ENCODE measurements around the gene TNRC6A. TPM values are rescaled to one million over a fixed set of nuclear protein-coding genes. Genes with fewer than 3 reads are reported as not detected.

The TNRC6A gene
- total RNA-seq, 1 donor from 2014 or later, result 17.5 TPM

DNA sequence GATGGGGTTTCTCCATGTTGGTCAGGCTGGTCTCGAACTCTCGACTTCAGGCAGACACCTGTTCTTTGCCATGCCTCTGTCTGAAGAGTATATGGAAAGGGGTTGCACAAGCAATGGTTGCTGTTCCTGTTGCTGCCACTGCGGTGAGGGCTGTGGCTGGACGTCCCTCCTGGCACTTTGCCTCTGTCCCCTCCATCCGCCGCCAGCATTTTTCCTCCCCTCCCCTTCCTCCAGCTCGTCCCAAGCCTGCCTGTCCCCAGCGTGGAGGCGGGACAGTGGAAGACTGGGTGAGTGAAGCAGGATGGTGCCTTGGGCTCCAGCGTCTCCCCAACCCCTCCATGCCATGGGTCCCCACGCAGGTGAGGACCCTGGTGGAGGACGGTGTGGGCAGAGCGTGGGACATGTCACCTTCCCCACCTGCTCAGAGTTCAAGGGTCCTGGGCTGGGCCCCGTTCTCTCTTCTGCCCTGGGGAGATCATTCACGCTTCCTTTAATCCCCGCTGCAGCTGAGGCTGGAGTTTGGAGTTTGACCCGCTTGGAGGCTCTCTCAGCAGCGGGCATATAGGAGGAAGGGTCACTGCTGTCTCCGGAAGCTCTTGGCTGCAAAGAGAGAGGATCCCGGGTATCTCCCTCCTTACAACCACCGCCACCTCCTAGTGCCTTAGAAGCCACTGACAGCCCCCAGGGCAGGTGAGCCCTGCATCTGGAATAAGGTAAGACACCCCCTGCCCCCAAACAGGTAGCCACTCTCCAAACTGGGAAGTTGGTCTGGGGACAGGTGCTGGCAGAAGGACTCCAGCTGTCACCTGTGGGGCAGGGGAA, 116.5 kb downstream of the TNRC6A start, which contains the start of gene SLC5A11:
TSS of gene SLC5A11 (plus strand) at position 238 of the 822 bp plus-strand sequence. CDS start 12,681 bp downstream, outside the sequence.
- no peaks in the 10 kb centered on the region for H3K27me3 ChIP-seq (ENCODE audit: control insufficient read depth, insufficient read depth, low read length)
- no peaks in the 10 kb centered on the region for H3K36me3 ChIP-seq (ENCODE audit: control insufficient read depth, insufficient read depth, low read length)
- TF ChIP-seq, protein P1, sequence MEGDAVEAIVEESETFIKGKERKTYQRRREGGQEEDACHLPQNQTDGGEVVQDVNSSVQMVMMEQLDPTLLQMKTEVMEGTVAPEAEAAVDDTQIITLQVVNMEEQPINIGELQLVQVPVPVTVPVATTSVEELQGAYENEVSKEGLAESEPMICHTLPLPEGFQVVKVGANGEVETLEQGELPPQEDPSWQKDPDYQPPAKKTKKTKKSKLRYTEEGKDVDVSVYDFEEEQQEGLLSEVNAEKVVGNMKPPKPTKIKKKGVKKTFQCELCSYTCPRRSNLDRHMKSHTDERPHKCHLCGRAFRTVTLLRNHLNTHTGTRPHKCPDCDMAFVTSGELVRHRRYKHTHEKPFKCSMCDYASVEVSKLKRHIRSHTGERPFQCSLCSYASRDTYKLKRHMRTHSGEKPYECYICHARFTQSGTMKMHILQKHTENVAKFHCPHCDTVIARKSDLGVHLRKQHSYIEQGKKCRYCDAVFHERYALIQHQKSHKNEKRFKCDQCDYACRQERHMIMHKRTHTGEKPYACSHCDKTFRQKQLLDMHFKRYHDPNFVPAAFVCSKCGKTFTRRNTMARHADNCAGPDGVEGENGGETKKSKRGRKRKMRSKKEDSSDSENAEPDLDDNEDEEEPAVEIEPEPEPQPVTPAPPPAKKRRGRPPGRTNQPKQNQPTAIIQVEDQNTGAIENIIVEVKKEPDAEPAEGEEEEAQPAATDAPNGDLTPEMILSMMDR (IDR thresholded peaks at IDR 0.05; ENCODE audit: insufficient read depth, low read length, poor library complexity, severe bottlenecking), result no peak
- H3K4me3 ChIP-seq (ENCODE audit: low read depth, low read length), result no peak within 1 kb of the TSS
- no peak for DNase-seq (ENCODE audit: low read depth)

- no peaks in the 10 kb centered on the region for H3K36me3 ChIP-seq (ENCODE audit: control insufficient read depth, insufficient read depth, low read length)
- no peak for DNase-seq (ENCODE audit: low read depth)
- H3K4me3 ChIP-seq (ENCODE audit: low read depth, low read length), result no peak overlapping the region
- TF ChIP-seq, protein P1 (IDR thresholded peaks at IDR 0.05; ENCODE audit: insufficient read depth, low read length, poor library complexity, severe bottlenecking), result no peak
- no peaks in the 10 kb centered on the region for H3K27me3 ChIP-seq (ENCODE audit: control insufficient read depth, insufficient read depth, low read length)
Observed at GRCh38 chr16:24846548-24847357, 117.3 kb downstream of the TNRC6A start.

DNA sequence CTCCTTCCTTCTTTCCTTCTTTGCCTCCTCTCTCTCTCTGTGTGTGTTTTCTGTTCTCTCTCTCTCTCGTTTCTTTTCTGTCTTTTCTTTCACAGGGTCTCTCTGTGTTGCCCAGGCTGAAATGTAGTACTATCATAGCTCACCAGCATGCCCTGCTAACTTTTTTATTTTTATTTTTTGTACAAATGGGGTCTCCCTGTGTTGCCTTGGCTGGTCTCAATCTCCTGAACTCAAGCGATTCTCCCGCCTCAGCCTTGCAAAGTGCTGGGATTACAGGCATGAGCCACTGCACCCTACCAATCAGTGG, 117.9 kb downstream of the TNRC6A start:
- no peak for DNase-seq (ENCODE audit: low read depth)
- Histone ChIP-seq H3K36me3 (ENCODE audit: control insufficient read depth, insufficient read depth, low read length) (no peaks in the 10 kb centered on the region), H3K4me3 (ENCODE audit: low read depth, low read length) (no peak overlapping the region), H3K27me3 (ENCODE audit: control insufficient read depth, insufficient read depth, low read length) (no peaks in the 10 kb centered on the region)
- TF ChIP-seq, protein P1 (IDR thresholded peaks at IDR 0.05; ENCODE audit: insufficient read depth, low read length, poor library complexity, severe bottlenecking), result no peak

GRCh38 chr16:24848065-24848464, 118.6 kb downstream of the TNRC6A start:
- TF ChIP-seq, protein P1 (IDR thresholded peaks at IDR 0.05; ENCODE audit: insufficient read depth, low read length, poor library complexity, severe bottlenecking), result no peak
- DNase-seq (ENCODE audit: low read depth), result no peak
- Histone ChIP-seq H3K4me3 (ENCODE audit: low read depth, low read length) (no peak overlapping the region), H3K27me3 (ENCODE audit: control insufficient read depth, insufficient read depth, low read length) (no peaks in the 10 kb centered on the region), H3K36me3 (ENCODE audit: control insufficient read depth, insufficient read depth, low read length) (no peaks in the 10 kb centered on the region)

DNA sequence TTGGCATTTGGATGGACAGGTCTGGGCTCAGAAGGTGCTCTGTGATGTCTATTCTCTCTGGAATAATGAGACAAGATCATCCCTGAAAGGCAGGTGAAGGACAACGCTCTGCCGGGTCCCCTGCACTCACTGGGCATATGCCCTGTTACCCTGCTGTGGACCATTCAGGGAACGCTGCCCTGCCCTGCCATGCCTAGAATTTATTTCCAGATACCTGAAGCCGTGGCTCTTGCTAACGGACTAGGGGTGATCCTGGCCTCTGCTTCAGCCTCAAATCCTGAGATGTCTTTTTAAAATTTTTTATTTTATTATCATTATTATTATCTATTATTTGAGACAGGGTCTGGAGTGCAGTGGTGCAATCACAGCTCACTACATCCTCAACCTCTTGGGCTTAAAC, 120.2 kb downstream of the TNRC6A start:
- no peak for DNase-seq (ENCODE audit: low read depth)
- TF ChIP-seq, protein P1 (IDR thresholded peaks at IDR 0.05; ENCODE audit: insufficient read depth, low read length, poor library complexity, severe bottlenecking), result no peak

More for the DNA sequence above, 120.2 kb downstream of the TNRC6A start:
- Histone ChIP-seq H3K36me3 (ENCODE audit: control insufficient read depth, insufficient read depth, low read length) (no peaks in the 10 kb centered on the region), H3K27me3 (ENCODE audit: control insufficient read depth, insufficient read depth, low read length) (no peaks in the 10 kb centered on the region), H3K4me3 (ENCODE audit: low read depth, low read length) (no peak overlapping the region)
